GM12878 (cell line): Measurements from ENCODE around the gene RAB10. TPM values are rescaled to one million over a fixed set of nuclear protein-coding genes. Genes with fewer than 3 reads are reported as not detected.
"Not testable (repeated sequence)": the region's sequence is repeated elsewhere in the genome, so short reads cannot be mapped to it uniquely, and the experiment has no call there.

ENCODE experiments used
- ATAC-seq: fragments of 200-7000 bp; cut with Tn5 transposase; 3 replicates; pipeline ENCODE4 v1.9.1; 2020; ENCODE audit warnings: mild to moderate bottlenecking, moderate library complexity
- BruUV-seq: library from RNA; stranded (reverse); fragments of 400-500 nt; replicated peaks from 2 replicates; lab custom pipeline; 2021; lab: Mats Ljungman, UMichigan
- CTCF ChIA-PET: fragments of 300-600 bp; sonication (Branson Sonifier 250); formaldehyde crosslinking; extraction: SDS; loops from one replicate; lab custom pipeline; 2021; ENCODE audit warnings: inconsistent platforms; lab: Yijun Ruan, JAX
- POLR2A ChIA-PET: fragments of 350-600 bp; formaldehyde crosslinking; extraction: SDS; loops from one replicate; lab custom pipeline; 2021; ENCODE audit warnings: inconsistent platforms; lab: Charles Lee
- RAD21 ChIA-PET: fragments of 300-600 bp; sonication (Branson Sonifier 250); formaldehyde crosslinking; loops from one replicate; lab custom pipeline; 2023; ENCODE audit warnings: antibody characterized with exemption; ENCODE audit not compliant: unreplicated experiment; lab: Charles Lee
- SMC1A ChIA-PET: fragments of 300-600 bp; sonication (Branson Sonifier 250); formaldehyde crosslinking; loops from one replicate; lab custom pipeline; 2023; ENCODE audit not compliant: unreplicated experiment, uncharacterized antibody; lab: Charles Lee
- DNase-seq: peaks from one replicate; pipeline ENCODE4 v3.0.0-alpha.2; 2011; ENCODE audit warnings: low read depth, low spot score
- FAIRE-seq: peaks from 3 replicates; lab custom pipeline; 2011; peaks lifted over from hg19 to GRCh38; lab: Jason Lieb, UNC
- H2AFZ ChIP-seq: 2 replicates; pipeline ENCODE4 v1.6.0; 2011; ENCODE audit warnings: low read depth, low read length, control low read depth; ENCODE audit not compliant: control insufficient read depth
- H3K27ac ChIP-seq: 2 replicates; pipeline ENCODE4 v1.5.1; 2011; ENCODE audit warnings: control low read depth; ENCODE audit not compliant: control insufficient read depth, insufficient read depth
- H3K27me3 ChIP-seq, 2 experiments: replicated peaks in 1 of 2; 2 replicates each; pipeline versions ENCODE4 v1.6.0 to v1.6.1; 2011; ENCODE audit warnings: low read length in 1 of 2; ENCODE audit not compliant: control insufficient read depth in 2 of 2, insufficient read depth in 2 of 2
- H3K36me3 ChIP-seq, 2 experiments: 2 replicates each; pipeline ENCODE4 v1.5.1; 2011; ENCODE audit warnings: low read length in 1 of 2; ENCODE audit not compliant: control insufficient read depth in 2 of 2, insufficient read depth in 2 of 2
- H3K4me1 ChIP-seq: 2 replicates; pipeline ENCODE4 v1.6.1; 2011; ENCODE audit warnings: mild to moderate bottlenecking, low read length, moderate library complexity, mixed read lengths; ENCODE audit not compliant: control insufficient read depth, insufficient read depth
- H3K4me2 ChIP-seq: 2 replicates; pipeline ENCODE4 v1.6.0; 2011; ENCODE audit warnings: control low read depth; ENCODE audit not compliant: control insufficient read depth, insufficient read depth
- H3K4me3 ChIP-seq: fragments of 200-600 bp; sonication (generic); 2 replicates; pipeline ENCODE4 v1.5.1; 2016
- H3K79me2 ChIP-seq: 2 replicates; pipeline ENCODE4 v1.6.0; 2011; ENCODE audit warnings: low read length; ENCODE audit not compliant: control insufficient read depth, insufficient read depth
- H3K9ac ChIP-seq: 2 replicates; pipeline ENCODE4 v1.8.0; 2011; ENCODE audit warnings: low read length, control low read depth, mixed read lengths; ENCODE audit not compliant: control insufficient read depth, insufficient read depth
- H3K9me3 ChIP-seq: replicated peaks from 3 replicates; pipeline ENCODE4 v1.5.1; 2011; ENCODE audit warnings: mild to moderate bottlenecking, low read length; ENCODE audit not compliant: control insufficient read depth, insufficient read depth
- H4K20me1 ChIP-seq: 2 replicates; pipeline ENCODE4 v1.6.0; 2011; ENCODE audit not compliant: control insufficient read depth, insufficient read depth
- BACH1 ChIP-seq: fragments of 450-650 bp; IDR thresholded peaks from 2 replicates; pipeline ENCODE4 v1.6.1; 2017; ENCODE audit warnings: mild to moderate bottlenecking, borderline replicate concordance
- EED ChIP-seq: sonication (generic); IDR thresholded peaks from 2 replicates; pipeline ENCODE4 v1.6.1; 2016; ENCODE audit warnings: antibody characterized with exemption, low read depth
- GATAD2B ChIP-seq: fragments of 450-650 bp; conservative IDR thresholded peaks from 2 replicates; pipeline ENCODE4 v1.6.1; 2017; ENCODE audit warnings: low read depth, mild to moderate bottlenecking, moderate library complexity
- HDAC2 ChIP-seq: fragments of 200-600 bp; sonication (generic); IDR thresholded peaks from 2 replicates; pipeline ENCODE4 v1.6.1; 2017
- NBN ChIP-seq: fragments of 450-650 bp; IDR thresholded peaks from 2 replicates; pipeline ENCODE4 v1.6.1; 2016
- NKRF ChIP-seq: fragments of 450-650 bp; conservative IDR thresholded peaks from 2 replicates; pipeline ENCODE4 v1.6.1; 2017; ENCODE audit warnings: mild to moderate bottlenecking, moderate library complexity
- RB1 ChIP-seq: fragments of 450-650 bp; formaldehyde crosslinking; IDR thresholded peaks from 2 replicates; pipeline ENCODE4 v1.6.1; 2017; ENCODE audit warnings: mild to moderate bottlenecking, borderline replicate concordance
- SMAD5 ChIP-seq: IDR thresholded peaks from 2 replicates; pipeline ENCODE4 v1.6.1; 2016; ENCODE audit warnings: antibody characterized with exemption, low read depth
- SMARCA5 ChIP-seq: fragments of 450-650 bp; IDR thresholded peaks from 2 replicates; pipeline ENCODE4 v1.6.1; 2017; ENCODE audit warnings: mild to moderate bottlenecking
- STAT1 ChIP-seq: fragments of 450-650 bp; conservative IDR thresholded peaks from 2 replicates; pipeline ENCODE4 v1.6.1; 2014; ENCODE audit warnings: antibody characterized with exemption, mild to moderate bottlenecking
- TARDBP ChIP-seq: IDR thresholded peaks from 2 replicates; pipeline ENCODE4 v1.6.1; 2016; ENCODE audit warnings: borderline replicate concordance
- ZNF217 ChIP-seq: fragments of 450-650 bp; IDR thresholded peaks from 2 replicates; pipeline ENCODE4 v1.6.1; 2017; ENCODE audit warnings: antibody characterized with exemption, mild to moderate bottlenecking
- WGBS: methylation state at CpG from one replicate; pipeline ENCODE4 v1.1.6; 2016; ENCODE audit warnings: low lambda C conversion rate; ENCODE audit not compliant: insufficient replicate concordance, insufficient coverage; ENCODE audit errors: missing lambda C conversion rate; 5-methylcytosine and 5-hydroxymethylcytosine counted together
- in situ Hi-C: fragments of 300-500 bp; cut with MboI; formaldehyde crosslinking; loops from 9 replicates; pipeline ENCODE4 v1.14.3; 2018; ENCODE audit warnings: mixed read lengths
- intact Hi-C: fragments of 100-400 bp; cut with micrococcal nuclease; formaldehyde crosslinking; loops from one replicate; pipeline ENCODE4 v1.14.2; 2022; ENCODE audit not compliant: unreplicated experiment
- polyA plus RNA-seq, 11 experiments: library from polyadenylated mRNA; depleted of rRNA in 4 of 11; unstranded in 6 of 11; stranded (reverse) in 5 of 11; fragments of >200 nt; fragmentation: Nextera tagmentation in 4 of 11; fragmentation: Illumina TruSeq in 1 of 11; extraction: Ambion mirVana in 4 of 11; extraction: Trizol in 1 of 11; gene quantifications; 1 replicate in 1 of 11; 2 replicates in 10 of 11; pipeline versions ENCODE4 v1.2.1 to v1.2.3, GENCODE V29; 2011 to 2016; ENCODE audit warnings: inconsistent platforms in 2 of 11, missing spikeins in 2 of 11, low read depth in 1 of 11
- total RNA-seq, 4 experiments: library from RNA; depleted of rRNA in 3 of 4; stranded (reverse); fragments of >200 nt in 3 of 4; fragmentation: Illumina TruSeq in 1 of 4; extraction: Trizol in 1 of 4; gene quantifications; 2 replicates each; pipeline versions ENCODE4 v1.2.1 to v1.2.3, GENCODE V29; 2013 to 2021

Gene RAB10
- total and polyA plus RNA-seq, 10 of the 15 experiments (the other 5 are each of a cell fraction or from before 2014, with no cell fraction given), result 13.3 to 109 (median 82.0) TPM

- FAIRE-seq, in situ Hi-C loops, H3K27me3 ChIP-seq, H3K4me1 ChIP-seq, H4K20me1 ChIP-seq, intact Hi-C loops, H3K9me3 ChIP-seq, H3K36me3 ChIP-seq, DNase-seq, BruUV-seq: not testable (repeated sequence)
- Histone ChIP-seq H3K79me2 (peaks cover 36% of the 10 kb centered on the region), H2AFZ (peak overlapping the region; percentile 89), H3K4me3 (peak overlapping the region; percentile 92), H3K4me2 (peak overlapping the region; percentile 68), H3K27ac (peak overlapping the region; percentile 74), H3K9ac (peak overlapping the region; percentile 90)
- ChIA-PET CTCF (interaction anchor here (1.1 to 1.5 kb wide), 3 partner anchors 19 to 41 kb away, joined by 4 to 7 read pairs (median 6); no protein-coding TSS in a partner anchor), RAD21 (interaction anchor here (1.0 to 1.6 kb wide), 2 partner anchors 113 to 154 kb away, joined by 5 read pairs; no protein-coding TSS in a partner anchor), POLR2A (interaction anchor here (0.7 to 2.8 kb wide), 10 partner anchors 16 to 459 kb away, joined by 3 to 11 read pairs (median 5); partner anchors contain the start of genes ASXL2, HADHA and HADHB), SMC1A (interaction anchor here (1.0 to 2.7 kb wide), 4 partner anchors 36 to 113 kb away, joined by 3 to 9 read pairs (median 6); no protein-coding TSS in a partner anchor)
- 52% methylated on average over 20 of the region's 24 CpGs for WGBS
- 0 out of 2 replicates have a peak, but pooled peaks have one; percentile 38 for TF ChIP-seq NBN
- ATAC-seq, result peak; percentile 12
These were observed 1.2 kb upstream of the RAB10 start for GRCh38 chr2:26032586-26033269.

- POLR2A ChIA-PET, result interaction anchor here (0.6 to 2.8 kb wide), 8 partner anchors 17 to 314 kb away, joined by 3 to 11 read pairs (median 5); partner anchors contain the start of genes ASXL2, HADHA and HADHB
- Histone ChIP-seq H4K20me1 (peaks cover 7% of the 10 kb centered on the region; the same call in 1 of the 2 replicates), H3K9me3 (no peaks in the 10 kb centered on the region), H2AFZ (peak overlapping the region; percentile 89), H3K4me1 (peaks cover 3% of the 10 kb centered on the region; the same call in 1 of the 2 replicates), H3K4me3 (peak overlapping the region; percentile 92), H3K36me3 (no peaks in the 10 kb centered on the region; a peak in 1 of 4 replicates), H3K9ac (peak overlapping the region; percentile 90), H3K4me2 (peak overlapping the region; percentile 68), H3K27ac (peak overlapping the region; percentile 74), H3K79me2 (peaks cover 42% of the 10 kb centered on the region), H3K27me3 (no peaks in the 10 kb centered on the region)
- BruUV-seq, result TSS peak; percentile 88
- ATAC-seq, result peak; percentile 67
- in situ Hi-C loops, result no loop called here
- SMC1A ChIA-PET, result interaction anchor here (1.3 to 2.7 kb wide), 6 partner anchors 32 to 180 kb away, joined by 3 to 9 read pairs (median 5); no protein-coding TSS in a partner anchor
- CTCF ChIA-PET, result interaction anchor here (0.8 to 1.5 kb wide), 4 partner anchors 20 to 111 kb away, joined by 4 to 7 read pairs (median 6); no protein-coding TSS in a partner anchor
- DNase-seq, result no peak
- FAIRE-seq, result no peak
- RAD21 ChIA-PET, result interaction anchor here (0.9 to 2.0 kb wide), 6 partner anchors 9 to 154 kb away, joined by 4 to 6 read pairs (median 5); no protein-coding TSS in a partner anchor
- intact Hi-C loops, result no loop called here
- 1% methylated on average over 26 of the region's 38 CpGs for WGBS
- TF ChIP-seq SMARCA5, result 0 out of 2 replicates have a peak, but pooled peaks have one; percentile 15
- TF ChIP-seq ZNF217, result no peak
- TF ChIP-seq TARDBP, result 0 out of 2 replicates have a peak, but pooled peaks have one; percentile 39
- TF ChIP-seq HDAC2, result no peak
- TF ChIP-seq GATAD2B, result 0 out of 2 replicates have a peak, but pooled peaks have one; percentile 12
- no peak; the same call in none of the 2 replicates for TF ChIP-seq EED
- no peak for TF ChIP-seq STAT1
- TF ChIP-seq SMAD5, result no peak
- TF ChIP-seq BACH1, result no peak
- TF ChIP-seq NKRF, result peak; percentile 83
- TF ChIP-seq RB1, result peak; percentile 69; the same call in 1 of the 2 replicates
These were observed 540 bp upstream of the RAB10 start for GRCh38 chr2:26033270-26033817.
